WTC11 (cell line): ENCODE data around the gene TAF11L2. TPM values are rescaled to one million over a fixed set of nuclear protein-coding genes. Genes with fewer than 3 reads are reported as not detected.
"Not testable (repeated sequence)": the region's sequence is repeated elsewhere in the genome, so short reads cannot be mapped to it uniquely, and the experiment has no call there.

Experiments
- ATAC-seq: fragments of 200-7000 bp; cut with Tn5 transposase; 2 replicates; pipeline ENCODE4 v1.10.0; 2021; ENCODE audit warnings: mild to moderate bottlenecking, moderate library complexity
- CTCF ChIA-PET: fragments of 300-600 bp; sonication (Branson Sonifier 250); formaldehyde crosslinking; loops from one replicate; lab custom pipeline; 2021; ENCODE audit warnings: antibody characterized with exemption; lab: Charles Lee
- POLR2A ChIA-PET: fragments of 350-600 bp; sonication (Branson Sonifier 250); formaldehyde crosslinking; loops from one replicate; lab custom pipeline; 2021; ENCODE audit warnings: antibody characterized with exemption; lab: Charles Lee
- DNase-seq: peaks from one replicate; pipeline ENCODE4 v3.0.0; 2021; ENCODE audit warnings: low spot score
- H3K27ac Mint-ChIP-seq: 2 replicates; pipeline ENCODE4 v1.8.0; 2021; ENCODE audit warnings: mixed read lengths
- H3K27me3 Mint-ChIP-seq: 2 replicates; pipeline ENCODE4 v1.8.0; 2021; ENCODE audit warnings: low read depth, mild to moderate bottlenecking, moderate library complexity, mixed read lengths
- H3K36me3 Mint-ChIP-seq: 2 replicates; pipeline ENCODE4 v1.8.0; 2021; ENCODE audit warnings: mixed read lengths
- H3K4me1 Mint-ChIP-seq: 2 replicates; pipeline ENCODE4 v1.8.0; 2022; ENCODE audit warnings: mixed read lengths
- H3K4me3 Mint-ChIP-seq: 2 replicates; pipeline ENCODE4 v1.8.0; 2021; ENCODE audit warnings: mild to moderate bottlenecking, moderate library complexity, mixed read lengths
- H3K9me3 Mint-ChIP-seq: 2 replicates; pipeline ENCODE4 v1.8.0; 2021; ENCODE audit warnings: mixed read lengths
- EMX1 ChIP-seq: fragments of 250-450 bp; sonication (Bioruptor Pico); IDR thresholded peaks from 2 replicates; pipeline ENCODE4 v1.8.0; 2021; ENCODE audit warnings: mild to moderate bottlenecking
- ESRRA ChIP-seq: sonication (generic); formaldehyde crosslinking; IDR thresholded peaks from 2 replicates; pipeline ENCODE4 v1.8.1; 2022; ENCODE audit warnings: mild to moderate bottlenecking, missing genetic modification reagents, borderline replicate concordance
- FOXJ3 ChIP-seq: sonication (generic); formaldehyde crosslinking; IDR thresholded peaks from 2 replicates; pipeline ENCODE4 v1.9.0; 2021; ENCODE audit warnings: missing genetic modification reagents, mild to moderate bottlenecking, borderline replicate concordance
- FOXP1 ChIP-seq: sonication (generic); formaldehyde crosslinking; IDR thresholded peaks from 2 replicates; pipeline ENCODE4 v1.8.0; 2022; ENCODE audit warnings: missing genetic modification reagents, mild to moderate bottlenecking, moderate library complexity, borderline replicate concordance
- MLX ChIP-seq: sonication (generic); formaldehyde crosslinking; IDR thresholded peaks from 2 replicates; pipeline ENCODE4 v1.8.1; 2023; ENCODE audit warnings: mild to moderate bottlenecking, missing genetic modification reagents, moderate library complexity
- NFATC4 ChIP-seq: fragments of 250-450 bp; sonication (Bioruptor Pico); IDR thresholded peaks from 2 replicates; pipeline ENCODE4 v1.9.0; 2021; ENCODE audit warnings: mild to moderate bottlenecking
- NFE2L1 ChIP-seq: sonication (generic); formaldehyde crosslinking; IDR thresholded peaks from 2 replicates; pipeline ENCODE4 v1.8.1; 2023; ENCODE audit warnings: missing genetic modification reagents
- RELA ChIP-seq: sonication (generic); formaldehyde crosslinking; IDR thresholded peaks from 2 replicates; pipeline ENCODE4 v1.8.1; 2022; ENCODE audit warnings: missing genetic modification reagents, mild to moderate bottlenecking, borderline replicate concordance
- SMAD4 ChIP-seq: sonication (generic); formaldehyde crosslinking; IDR thresholded peaks from 2 replicates; pipeline ENCODE4 v1.8.0; 2022; ENCODE audit warnings: mild to moderate bottlenecking, missing genetic modification reagents
- TEAD4 ChIP-seq: sonication (generic); formaldehyde crosslinking; IDR thresholded peaks from 2 replicates; pipeline ENCODE4 v1.8.0; 2022; ENCODE audit warnings: mild to moderate bottlenecking, missing genetic modification reagents
- ZNF121 ChIP-seq: sonication (generic); formaldehyde crosslinking; IDR thresholded peaks from 2 replicates; pipeline ENCODE4 v1.8.0; 2023; ENCODE audit warnings: missing genetic modification reagents
- ZNF396 ChIP-seq: fragments of 250-450 bp; sonication (Bioruptor Pico); IDR thresholded peaks from 2 replicates; pipeline ENCODE4 v1.8.0; 2021; ENCODE audit warnings: mild to moderate bottlenecking, moderate library complexity, borderline replicate concordance
- total RNA-seq: library from RNA; stranded (reverse); gene quantifications from 3 replicates; pipeline ENCODE4 v1.2.3, GENCODE V29; 2021
- TF ChIP-seq, protein P1 (sequence below): sonication (generic); formaldehyde crosslinking; IDR thresholded peaks from 2 replicates; pipeline ENCODE4 v1.8.1; 2023; ENCODE audit warnings: mild to moderate bottlenecking, missing genetic modification reagents
- TF ChIP-seq, protein P2 (sequence below): fragments of 200-600 bp; IDR thresholded peaks from 2 replicates; pipeline ENCODE4 v1.8.0; 2022; ENCODE audit warnings: antibody characterized with exemption
- TF ChIP-seq, protein P3 (sequence below): sonication (generic); formaldehyde crosslinking; IDR thresholded peaks from 2 replicates; pipeline ENCODE4 v1.8.0; 2022; ENCODE audit warnings: mild to moderate bottlenecking, missing genetic modification reagents
- TF ChIP-seq, protein P4 (sequence below): sonication (generic); formaldehyde crosslinking; IDR thresholded peaks from 2 replicates; pipeline ENCODE4 v1.8.0; 2023; ENCODE audit warnings: missing genetic modification reagents
- TF ChIP-seq, protein P5 (sequence below): sonication (generic); formaldehyde crosslinking; IDR thresholded peaks from 2 replicates; pipeline ENCODE4 v1.8.1; 2023; ENCODE audit warnings: mild to moderate bottlenecking, missing genetic modification reagents, moderate library complexity

TAF11L2 gene
- total RNA-seq, 1 experiment from 2014 or later, result not detected

GRCh38 chr5:17470064-17470463, 28.0 kb upstream of the TAF11L2 start:
- POLR2A ChIA-PET, result no interaction called here

DNA sequence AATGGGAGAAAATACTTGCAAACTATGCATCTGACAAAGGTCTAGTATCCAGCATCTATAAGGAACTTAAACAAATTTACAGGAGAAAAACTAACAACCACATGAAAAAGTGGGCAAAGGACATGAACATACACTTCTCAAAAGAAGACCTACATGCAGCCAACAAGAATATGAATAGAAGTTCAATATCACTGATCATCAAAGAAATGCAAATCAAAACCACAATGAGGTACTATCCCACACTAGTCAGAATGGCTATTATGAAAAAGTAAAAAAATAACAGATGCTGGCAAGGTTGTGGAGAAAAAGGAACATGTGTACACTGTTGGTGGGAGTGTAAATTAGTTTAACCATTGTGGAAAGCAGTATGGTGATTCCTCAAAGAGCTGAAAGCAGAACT, 23.0 kb upstream of the TAF11L2 start:
- ATAC-seq, H3K9me3 Mint-ChIP-seq, POLR2A ChIA-PET, H3K36me3 Mint-ChIP-seq, H3K4me3 Mint-ChIP-seq, DNase-seq, H3K27ac Mint-ChIP-seq, H3K27me3 Mint-ChIP-seq, CTCF ChIA-PET, H3K4me1 Mint-ChIP-seq: not testable (repeated sequence)

More at GRCh38 chr5:17470064-17470463, 28.0 kb upstream of the TAF11L2 start:
- no peak for DNase-seq
- no peak for TF ChIP-seq ZNF396 (CRISPR knock-in tag)
- no peak for TF ChIP-seq MLX (CRISPR knock-in tag)
- TF ChIP-seq, protein P1, sequence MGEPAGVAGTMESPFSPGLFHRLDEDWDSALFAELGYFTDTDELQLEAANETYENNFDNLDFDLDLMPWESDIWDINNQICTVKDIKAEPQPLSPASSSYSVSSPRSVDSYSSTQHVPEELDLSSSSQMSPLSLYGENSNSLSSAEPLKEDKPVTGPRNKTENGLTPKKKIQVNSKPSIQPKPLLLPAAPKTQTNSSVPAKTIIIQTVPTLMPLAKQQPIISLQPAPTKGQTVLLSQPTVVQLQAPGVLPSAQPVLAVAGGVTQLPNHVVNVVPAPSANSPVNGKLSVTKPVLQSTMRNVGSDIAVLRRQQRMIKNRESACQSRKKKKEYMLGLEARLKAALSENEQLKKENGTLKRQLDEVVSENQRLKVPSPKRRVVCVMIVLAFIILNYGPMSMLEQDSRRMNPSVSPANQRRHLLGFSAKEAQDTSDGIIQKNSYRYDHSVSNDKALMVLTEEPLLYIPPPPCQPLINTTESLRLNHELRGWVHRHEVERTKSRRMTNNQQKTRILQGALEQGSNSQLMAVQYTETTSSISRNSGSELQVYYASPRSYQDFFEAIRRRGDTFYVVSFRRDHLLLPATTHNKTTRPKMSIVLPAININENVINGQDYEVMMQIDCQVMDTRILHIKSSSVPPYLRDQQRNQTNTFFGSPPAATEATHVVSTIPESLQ (CRISPR knock-in tag), result no peak
- TF ChIP-seq, protein P2, sequence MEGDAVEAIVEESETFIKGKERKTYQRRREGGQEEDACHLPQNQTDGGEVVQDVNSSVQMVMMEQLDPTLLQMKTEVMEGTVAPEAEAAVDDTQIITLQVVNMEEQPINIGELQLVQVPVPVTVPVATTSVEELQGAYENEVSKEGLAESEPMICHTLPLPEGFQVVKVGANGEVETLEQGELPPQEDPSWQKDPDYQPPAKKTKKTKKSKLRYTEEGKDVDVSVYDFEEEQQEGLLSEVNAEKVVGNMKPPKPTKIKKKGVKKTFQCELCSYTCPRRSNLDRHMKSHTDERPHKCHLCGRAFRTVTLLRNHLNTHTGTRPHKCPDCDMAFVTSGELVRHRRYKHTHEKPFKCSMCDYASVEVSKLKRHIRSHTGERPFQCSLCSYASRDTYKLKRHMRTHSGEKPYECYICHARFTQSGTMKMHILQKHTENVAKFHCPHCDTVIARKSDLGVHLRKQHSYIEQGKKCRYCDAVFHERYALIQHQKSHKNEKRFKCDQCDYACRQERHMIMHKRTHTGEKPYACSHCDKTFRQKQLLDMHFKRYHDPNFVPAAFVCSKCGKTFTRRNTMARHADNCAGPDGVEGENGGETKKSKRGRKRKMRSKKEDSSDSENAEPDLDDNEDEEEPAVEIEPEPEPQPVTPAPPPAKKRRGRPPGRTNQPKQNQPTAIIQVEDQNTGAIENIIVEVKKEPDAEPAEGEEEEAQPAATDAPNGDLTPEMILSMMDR, result no peak
- CTCF ChIA-PET, result interaction anchor here (0.9 kb wide), 1 partner anchor 254 kb away, joined by 3 read pairs; no protein-coding TSS in a partner anchor
- H3K27me3 Mint-ChIP-seq, result no peaks in the 10 kb centered on the region
- ATAC-seq, result no peak
- H3K4me1 Mint-ChIP-seq, result no peaks in the 10 kb centered on the region
- H3K27ac Mint-ChIP-seq, result no peak overlapping the region
- H3K36me3 Mint-ChIP-seq, result no peaks in the 10 kb centered on the region
- no peak overlapping the region for H3K4me3 Mint-ChIP-seq
- H3K9me3 Mint-ChIP-seq, result no peaks in the 10 kb centered on the region

- Mint-ChIP-seq H3K27ac (no peak overlapping the region), H3K27me3 (no peaks in the 10 kb centered on the region), H3K36me3 (no peaks in the 10 kb centered on the region), H3K9me3 (no peaks in the 10 kb centered on the region), H3K4me1 (peaks cover 7% of the 10 kb centered on the region), H3K4me3 (no peak overlapping the region)
- ATAC-seq (no peak), DNase-seq (no peak)
- CTCF ChIA-PET, result no interaction called here
- POLR2A ChIA-PET, result no interaction called here
- TF ChIP-seq, protein P3, sequence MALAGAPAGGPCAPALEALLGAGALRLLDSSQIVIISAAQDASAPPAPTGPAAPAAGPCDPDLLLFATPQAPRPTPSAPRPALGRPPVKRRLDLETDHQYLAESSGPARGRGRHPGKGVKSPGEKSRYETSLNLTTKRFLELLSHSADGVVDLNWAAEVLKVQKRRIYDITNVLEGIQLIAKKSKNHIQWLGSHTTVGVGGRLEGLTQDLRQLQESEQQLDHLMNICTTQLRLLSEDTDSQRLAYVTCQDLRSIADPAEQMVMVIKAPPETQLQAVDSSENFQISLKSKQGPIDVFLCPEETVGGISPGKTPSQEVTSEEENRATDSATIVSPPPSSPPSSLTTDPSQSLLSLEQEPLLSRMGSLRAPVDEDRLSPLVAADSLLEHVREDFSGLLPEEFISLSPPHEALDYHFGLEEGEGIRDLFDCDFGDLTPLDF (CRISPR knock-in tag), result no peak
- no peak for TF ChIP-seq EMX1 (CRISPR knock-in tag)
- TF ChIP-seq, protein P4, sequence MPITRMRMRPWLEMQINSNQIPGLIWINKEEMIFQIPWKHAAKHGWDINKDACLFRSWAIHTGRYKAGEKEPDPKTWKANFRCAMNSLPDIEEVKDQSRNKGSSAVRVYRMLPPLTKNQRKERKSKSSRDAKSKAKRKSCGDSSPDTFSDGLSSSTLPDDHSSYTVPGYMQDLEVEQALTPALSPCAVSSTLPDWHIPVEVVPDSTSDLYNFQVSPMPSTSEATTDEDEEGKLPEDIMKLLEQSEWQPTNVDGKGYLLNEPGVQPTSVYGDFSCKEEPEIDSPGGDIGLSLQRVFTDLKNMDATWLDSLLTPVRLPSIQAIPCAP (CRISPR knock-in tag), result no peak
- TF ChIP-seq, protein P5, sequence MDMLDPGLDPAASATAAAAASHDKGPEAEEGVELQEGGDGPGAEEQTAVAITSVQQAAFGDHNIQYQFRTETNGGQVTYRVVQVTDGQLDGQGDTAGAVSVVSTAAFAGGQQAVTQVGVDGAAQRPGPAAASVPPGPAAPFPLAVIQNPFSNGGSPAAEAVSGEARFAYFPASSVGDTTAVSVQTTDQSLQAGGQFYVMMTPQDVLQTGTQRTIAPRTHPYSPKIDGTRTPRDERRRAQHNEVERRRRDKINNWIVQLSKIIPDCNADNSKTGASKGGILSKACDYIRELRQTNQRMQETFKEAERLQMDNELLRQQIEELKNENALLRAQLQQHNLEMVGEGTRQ, result no peak
These were observed 21.0 kb upstream of the TAF11L2 start for GRCh38 chr5:17477043-17477442.

GRCh38 chr5:17477573-17478265, 20.3 kb upstream of the TAF11L2 start:
- ATAC-seq (no peak), DNase-seq (no peak)
- Mint-ChIP-seq H3K27me3 (no peaks in the 10 kb centered on the region), H3K4me3 (no peak overlapping the region), H3K36me3 (no peaks in the 10 kb centered on the region), H3K9me3 (no peaks in the 10 kb centered on the region), H3K4me1 (peaks cover 7% of the 10 kb centered on the region), H3K27ac (no peak overlapping the region)
- ChIA-PET CTCF (no interaction called here), POLR2A (no interaction called here)
- TF ChIP-seq, protein P1 (CRISPR knock-in tag), result no peak
- TF ChIP-seq, protein P3 (CRISPR knock-in tag), result no peak
- TF ChIP-seq NFATC4 (CRISPR knock-in tag), result no peak
- no peak for TF ChIP-seq FOXJ3 (CRISPR knock-in tag)
- TF ChIP-seq SMAD4 (CRISPR knock-in tag), result no peak
- TF ChIP-seq TEAD4 (CRISPR knock-in tag), result no peak
- TF ChIP-seq ESRRA (CRISPR knock-in tag), result no peak
- TF ChIP-seq FOXP1, result no peak
- no peak for TF ChIP-seq RELA (CRISPR knock-in tag)
- no peak for TF ChIP-seq NFE2L1
- no peak for TF ChIP-seq ZNF121 (CRISPR knock-in tag)
